Measurements from ENCODE around the gene VWF.
A peak's percentile ranks its signal among the peaks of the same experiment; 100 is the strongest.

Gene VWF

DNA sequence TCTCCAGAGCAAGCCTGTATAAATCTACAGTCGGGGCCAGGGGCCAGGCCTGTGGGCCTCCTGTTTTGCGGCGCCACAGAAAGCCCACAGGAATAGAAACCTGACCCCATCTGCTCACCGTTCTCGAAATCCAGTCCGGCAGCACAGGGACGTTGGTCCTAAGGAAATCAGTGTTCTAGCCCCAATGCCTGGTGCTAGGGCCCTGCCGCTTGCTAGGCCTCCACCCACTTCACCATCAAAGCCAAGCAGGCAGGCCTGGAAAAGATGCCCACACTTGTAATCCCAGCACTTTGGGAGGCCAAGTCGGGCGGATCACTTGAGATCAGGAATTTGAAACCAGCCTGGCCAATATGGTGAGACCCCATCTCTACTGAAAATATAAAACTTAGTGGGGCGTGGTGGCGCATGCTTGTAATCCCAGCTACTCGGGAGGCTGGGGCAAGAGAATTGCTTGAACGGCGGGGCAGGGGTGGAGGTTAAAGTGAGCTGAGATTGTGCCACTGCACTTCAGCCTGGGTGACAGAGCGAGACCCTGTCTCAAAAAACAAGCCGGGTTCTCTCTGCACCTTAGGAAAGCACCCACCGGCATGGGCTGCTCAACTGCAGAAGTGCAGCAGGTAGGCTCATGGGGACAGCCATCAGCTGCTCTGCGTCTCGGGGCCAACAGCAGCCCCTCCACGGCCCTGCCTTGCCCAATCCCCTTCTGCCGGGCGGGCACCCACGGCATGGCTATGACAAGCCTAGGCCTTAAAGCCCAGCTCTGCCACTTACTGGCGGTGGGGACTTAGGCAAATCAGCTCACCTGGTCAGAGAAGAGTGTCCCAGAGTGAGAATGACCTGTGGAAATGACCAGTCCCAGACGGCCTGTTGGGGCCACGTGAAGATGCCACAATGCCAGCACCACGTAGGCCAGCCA is 47.4 kb downstream of the VWF start:
- no peak for DNase-seq (ENCODE audit: low read depth)

DNA sequence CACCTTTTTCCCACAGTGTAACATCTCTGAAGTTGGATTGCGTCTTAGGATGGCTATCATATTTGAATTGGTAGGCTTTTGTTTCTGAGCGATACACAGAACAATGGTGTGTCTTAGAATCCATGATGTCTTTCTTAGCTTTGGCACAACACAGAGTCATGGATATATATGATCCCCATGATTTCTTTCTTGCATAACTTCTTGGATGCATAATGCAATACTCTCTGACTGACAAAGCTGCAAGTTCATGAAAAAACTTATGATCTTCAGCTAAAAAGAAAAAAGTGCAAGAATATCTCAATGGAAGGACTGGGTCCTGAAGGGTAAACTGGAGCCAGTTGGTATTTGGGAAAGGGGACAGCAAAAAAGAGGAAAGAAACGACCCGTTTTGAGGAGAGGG is 48.1 kb downstream of the VWF start:
- DNase-seq (ENCODE audit: low read depth) = no peak

DNA sequence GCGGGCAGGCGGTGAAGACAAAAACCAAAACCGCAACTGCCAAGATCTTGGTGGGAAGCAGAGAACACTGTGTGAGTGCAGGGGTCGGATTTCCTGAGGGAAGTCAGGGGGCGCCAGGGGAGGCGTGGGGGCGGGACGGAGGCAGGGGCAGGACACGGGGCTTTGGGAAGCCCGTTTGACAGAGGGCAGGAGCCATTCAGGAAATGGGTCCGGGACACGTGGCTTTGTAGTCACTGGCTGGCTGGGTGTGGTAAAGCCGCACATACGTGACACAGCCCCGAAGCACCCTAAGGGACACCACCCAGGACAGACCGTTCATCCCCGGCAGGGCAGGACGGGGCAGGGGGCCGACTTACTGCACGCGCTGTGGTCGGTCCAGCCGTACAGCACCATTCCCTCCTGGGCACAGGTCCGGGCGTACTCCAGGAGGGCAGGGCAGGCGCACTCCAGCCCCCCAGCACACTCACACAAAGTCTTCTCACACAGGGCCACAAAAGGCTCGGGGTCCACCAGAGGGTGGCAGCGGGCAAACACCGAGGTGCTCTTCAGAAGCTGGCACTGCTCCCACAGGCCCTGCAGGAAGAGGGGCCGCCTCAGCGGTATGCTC is 49.4 kb downstream of the VWF start:
- no peak for DNase-seq (ENCODE audit: low read depth)

DNA sequence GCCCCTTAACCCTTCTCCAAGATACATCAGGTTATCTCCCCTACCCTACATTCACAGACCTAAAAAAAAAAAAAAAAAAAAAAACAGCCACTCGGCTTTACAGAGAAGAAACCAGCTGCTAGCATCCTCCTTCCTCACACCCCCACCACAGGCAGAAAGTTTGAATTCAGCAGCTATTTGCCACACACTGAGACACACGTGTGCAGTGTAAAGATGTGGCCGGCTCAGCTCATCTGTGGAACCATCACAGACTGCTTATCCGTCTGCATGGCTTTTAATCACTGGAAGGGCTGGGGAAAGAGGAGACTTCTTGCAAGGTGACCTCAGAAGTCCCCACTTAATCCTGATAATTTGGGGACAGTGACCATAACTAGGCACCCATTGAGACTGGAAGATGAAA is 50.0 kb downstream of the VWF start:
- DNase-seq (ENCODE audit: low read depth) = no peak

DNA sequence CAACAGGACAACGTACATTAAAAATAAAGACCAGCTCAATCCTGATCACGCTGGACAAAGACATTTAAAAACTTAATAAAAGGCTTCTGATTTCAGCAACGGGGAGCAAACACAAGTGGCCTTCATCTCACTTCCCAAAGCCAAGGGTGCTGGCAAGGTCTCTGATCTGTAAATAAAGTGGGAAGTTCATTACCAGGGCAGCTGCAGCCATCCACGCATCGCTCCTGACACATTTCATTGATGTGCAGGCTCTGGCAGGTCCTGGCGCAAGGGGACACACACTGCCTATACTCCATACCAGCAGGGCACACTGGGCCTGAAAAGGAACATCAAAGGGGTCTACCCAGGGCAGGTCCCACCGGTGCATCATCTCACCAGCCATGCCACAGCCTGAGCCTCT is 51.0 kb downstream of the VWF start:
- DNase-seq (ENCODE audit: low read depth) = no peak

DNA sequence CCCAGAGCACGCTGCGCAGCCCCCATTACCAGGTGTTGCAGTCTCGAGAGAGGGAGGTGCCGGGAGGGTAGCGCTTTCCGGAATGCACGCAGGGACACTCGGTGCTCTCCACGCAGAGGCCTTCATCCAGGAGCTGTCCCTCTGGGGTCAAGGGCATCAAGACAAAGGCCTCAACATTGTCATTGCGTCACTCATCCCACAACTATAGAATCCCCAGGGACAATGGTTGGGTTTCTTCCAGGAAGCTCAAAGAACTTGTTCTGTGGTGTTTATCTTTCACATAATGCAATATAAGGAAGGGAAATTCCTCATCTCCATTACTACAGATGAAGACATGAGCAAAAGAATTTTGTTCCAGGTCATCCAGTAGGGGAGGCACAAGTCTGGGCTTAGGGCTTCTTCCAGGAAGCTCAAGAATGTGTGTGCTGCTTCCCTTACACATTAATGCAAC is 52.1 kb downstream of the VWF start:
- DNase-seq (ENCODE audit: low read depth) = no peak

DNA sequence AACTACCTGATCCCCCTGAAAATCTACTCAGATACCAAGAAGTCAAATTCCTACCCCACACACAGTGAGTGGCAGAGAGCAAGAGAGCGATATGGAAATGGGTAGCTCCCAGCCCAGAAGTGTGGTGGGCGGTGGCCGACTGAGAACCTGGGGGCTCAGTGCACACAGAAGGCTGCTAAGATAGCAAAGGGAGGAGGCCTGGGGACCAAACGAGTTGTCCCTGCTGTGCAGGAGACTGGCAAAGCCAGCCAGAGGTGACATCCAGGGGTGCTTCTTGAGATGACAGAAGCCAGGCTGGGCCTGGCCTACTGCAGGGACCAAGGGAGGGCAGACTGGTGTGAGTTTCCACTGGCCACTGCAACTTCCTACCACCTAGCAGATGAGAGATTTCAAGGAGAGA is 52.9 kb downstream of the VWF start:
- no peak for DNase-seq (ENCODE audit: low read depth)

DNA sequence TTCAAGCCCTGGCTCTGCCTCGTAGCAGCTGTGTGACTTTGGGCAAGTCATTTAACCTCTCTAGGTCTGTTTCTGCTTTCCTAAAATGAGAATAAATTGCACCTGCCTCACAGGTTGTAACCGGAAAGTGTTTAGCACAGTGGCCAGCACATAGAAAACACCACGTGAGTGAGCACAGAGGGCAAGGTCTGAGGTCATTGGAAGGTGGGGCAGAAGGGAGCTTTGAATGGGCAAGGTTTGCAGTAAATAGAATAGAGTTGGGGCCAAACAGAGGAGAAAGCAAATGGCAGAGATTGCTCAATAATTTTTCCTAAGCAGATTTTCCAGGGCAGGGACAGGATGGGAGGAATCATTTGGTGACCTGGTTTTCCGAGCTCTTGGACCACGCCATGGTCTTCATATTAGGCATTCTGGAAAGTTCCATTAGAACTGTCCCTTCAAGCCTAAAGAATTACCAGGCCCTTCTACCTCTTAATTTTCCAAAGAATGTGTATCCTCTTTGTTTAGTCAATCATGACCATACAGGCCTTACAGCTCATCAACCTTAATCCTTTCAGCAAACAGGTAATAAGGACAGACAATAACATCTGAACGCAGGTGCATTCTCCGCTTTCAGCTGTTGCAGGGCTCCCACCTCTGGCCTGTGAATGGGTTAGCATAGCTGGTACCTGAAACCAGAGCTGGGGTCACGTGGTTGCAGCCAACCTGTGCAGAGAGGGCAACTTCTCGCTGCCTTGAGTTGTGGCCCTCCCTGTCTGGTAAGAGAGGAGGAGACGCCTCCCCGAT is 53.8 kb downstream of the VWF start:
- no peak for DNase-seq (ENCODE audit: low read depth)

DNA sequence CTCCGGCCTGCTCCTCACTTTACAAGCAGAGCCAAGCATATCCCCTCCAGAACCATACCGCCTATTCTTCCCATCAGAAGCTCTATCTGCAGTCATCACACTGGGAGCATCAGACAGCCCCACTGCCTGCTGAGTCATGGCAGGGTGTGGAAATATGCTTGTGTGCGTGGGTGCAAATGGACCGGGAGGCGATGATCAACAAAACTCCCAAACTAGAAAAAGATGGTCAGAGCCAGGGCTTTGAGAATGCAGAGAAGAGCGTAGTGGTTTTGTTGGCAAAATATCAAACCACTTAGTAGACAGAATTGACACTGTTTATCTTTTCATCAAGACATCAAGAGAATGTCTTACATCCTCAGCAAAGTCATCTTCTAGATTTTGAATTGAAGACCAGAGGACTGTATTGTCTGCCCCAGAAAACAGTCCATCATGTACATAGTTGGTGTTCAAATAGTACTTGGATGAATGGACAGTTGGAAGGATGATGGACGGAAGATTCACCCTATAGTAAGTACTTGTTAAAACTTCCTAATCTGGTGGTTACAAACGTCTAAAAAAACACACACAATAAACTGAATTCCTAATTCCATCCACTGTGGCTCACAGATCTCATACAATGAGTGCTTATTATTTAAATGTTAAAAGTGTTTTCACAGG is 54.9 kb downstream of the VWF start:
- peak; percentile 89 for DNase-seq (ENCODE audit: low read depth)

DNA sequence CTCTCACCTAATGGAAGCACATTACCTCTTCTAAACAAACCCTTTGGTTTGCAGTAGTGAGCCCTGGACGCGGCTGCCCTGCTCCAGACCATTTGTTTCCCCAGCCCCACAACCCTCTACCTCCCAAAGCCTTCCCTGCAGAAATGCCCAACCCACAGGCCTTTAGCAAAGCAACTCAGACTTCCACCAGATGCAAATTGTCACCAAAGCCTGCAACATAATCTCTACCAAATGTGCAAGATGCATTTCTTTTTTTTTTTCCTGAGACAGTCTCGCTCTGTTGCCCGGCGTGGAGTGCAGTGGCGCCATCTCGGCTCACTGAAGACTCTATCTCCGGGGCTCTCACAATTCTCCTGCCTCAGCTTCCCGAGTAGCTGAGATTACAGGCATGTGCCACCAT is 56.2 kb downstream of the VWF start:
- DNase-seq (ENCODE audit: low read depth) = no peak

DNA sequence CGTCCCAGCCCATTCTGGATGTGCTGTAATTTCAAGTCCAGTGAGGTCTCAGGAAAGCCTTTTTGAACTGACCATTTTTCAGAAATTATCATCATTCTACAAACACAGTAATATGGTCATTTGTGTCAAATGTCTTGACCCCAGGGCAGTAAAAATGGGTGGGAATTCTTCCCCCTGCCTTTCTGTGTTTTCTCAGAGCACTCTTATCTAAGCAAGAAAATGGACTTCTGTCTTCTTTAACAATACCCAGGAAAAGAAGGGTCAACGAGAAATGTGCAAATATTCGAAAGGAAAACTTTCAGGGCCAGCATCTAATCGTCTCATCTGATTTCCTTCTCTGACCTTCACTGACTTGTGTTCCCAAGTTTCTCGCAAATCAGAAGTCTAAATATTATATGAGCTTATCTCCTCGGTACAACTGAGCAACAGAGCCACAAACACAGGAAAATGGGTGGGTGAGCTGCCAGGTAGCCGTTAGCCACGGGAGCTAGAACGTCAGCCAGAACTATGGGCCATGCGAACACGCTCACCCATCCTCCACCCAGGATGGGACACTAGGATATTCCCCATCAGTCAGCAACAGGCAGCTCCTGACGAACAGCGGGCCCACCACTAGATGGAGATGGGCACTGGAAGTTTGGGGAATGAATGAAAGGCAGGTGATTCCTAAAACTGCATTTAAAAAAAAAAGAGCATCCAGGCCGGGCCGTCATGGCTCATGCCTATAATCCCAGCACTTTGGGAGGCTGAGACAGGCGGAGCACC is 57.1 kb downstream of the VWF start:
- no peak for DNase-seq (ENCODE audit: low read depth)

DNA sequence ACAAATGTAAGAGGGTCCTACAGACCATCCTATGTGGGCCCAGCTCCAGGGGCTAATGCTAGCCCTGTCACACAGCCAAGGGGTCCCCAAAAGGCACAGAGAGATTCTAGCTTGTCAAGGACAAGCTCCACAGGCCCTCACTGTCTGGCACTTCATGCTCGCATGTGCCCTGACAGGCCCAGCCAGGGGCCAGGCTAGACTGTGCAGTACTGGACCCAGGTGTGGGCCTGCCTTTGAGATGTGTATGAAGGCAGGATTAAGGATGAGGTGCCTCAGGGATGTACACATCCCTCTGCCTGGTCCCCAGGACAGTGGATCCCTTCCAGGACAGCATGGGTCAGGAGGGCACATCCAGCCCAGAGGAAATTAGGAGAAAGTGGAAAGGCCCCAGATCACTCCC is 57.8 kb downstream of the VWF start:
- no peak for DNase-seq (ENCODE audit: low read depth)

DNA sequence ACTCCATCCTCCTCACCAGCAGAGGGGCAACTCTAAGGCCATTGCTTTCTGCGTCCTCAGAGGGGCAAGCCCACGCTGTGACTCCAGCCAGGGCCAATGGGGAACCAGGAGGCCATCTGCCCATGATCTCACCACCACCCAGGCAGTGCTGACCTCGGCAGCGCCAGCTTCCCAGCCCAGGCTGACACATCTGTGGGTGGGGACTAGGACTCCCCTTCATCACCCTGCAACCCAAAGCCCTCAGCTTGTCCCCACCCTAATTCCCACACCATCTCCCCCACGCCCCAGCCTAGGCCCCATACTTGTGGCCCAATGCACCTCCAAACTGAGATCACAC is 58.6 kb downstream of the VWF start:
- DNase-seq (ENCODE audit: low read depth) = no peak

DNA sequence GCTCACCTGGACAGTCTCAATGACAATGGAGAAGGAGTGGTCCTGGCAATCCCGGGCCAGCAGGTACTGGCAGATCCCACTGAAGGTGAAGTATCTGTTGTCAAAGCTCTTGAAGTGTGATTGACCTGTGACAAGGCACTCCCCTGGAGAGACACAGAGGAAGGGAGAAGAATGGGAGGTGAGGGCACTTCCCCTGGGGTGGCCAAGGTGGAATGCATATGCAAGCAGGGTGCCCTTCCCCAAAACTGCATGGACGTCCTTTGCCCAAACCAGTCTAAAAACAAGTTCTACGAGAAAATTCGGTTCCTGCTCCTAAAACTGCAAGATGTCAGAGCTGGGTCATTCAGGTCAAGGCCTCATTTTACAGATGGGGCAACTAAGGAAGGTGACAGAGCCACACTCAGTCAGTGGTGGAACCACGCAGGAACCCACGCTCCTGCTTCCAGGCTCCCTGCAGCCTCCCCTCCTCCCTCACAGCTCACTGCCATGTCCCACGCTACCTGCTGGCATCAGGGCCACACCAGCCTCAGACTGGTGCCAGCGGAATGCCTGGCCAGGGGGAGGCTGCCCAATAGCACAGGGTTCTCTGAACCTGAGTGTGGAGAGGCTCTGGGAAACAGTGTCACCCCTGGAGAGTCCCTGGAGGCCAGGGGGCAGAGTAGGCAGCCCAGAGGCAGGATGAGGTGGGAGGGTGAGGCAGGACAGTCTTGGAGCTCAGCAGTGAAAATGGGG is 59.2 kb downstream of the VWF start:
- no peak for DNase-seq (ENCODE audit: low read depth)

DNA sequence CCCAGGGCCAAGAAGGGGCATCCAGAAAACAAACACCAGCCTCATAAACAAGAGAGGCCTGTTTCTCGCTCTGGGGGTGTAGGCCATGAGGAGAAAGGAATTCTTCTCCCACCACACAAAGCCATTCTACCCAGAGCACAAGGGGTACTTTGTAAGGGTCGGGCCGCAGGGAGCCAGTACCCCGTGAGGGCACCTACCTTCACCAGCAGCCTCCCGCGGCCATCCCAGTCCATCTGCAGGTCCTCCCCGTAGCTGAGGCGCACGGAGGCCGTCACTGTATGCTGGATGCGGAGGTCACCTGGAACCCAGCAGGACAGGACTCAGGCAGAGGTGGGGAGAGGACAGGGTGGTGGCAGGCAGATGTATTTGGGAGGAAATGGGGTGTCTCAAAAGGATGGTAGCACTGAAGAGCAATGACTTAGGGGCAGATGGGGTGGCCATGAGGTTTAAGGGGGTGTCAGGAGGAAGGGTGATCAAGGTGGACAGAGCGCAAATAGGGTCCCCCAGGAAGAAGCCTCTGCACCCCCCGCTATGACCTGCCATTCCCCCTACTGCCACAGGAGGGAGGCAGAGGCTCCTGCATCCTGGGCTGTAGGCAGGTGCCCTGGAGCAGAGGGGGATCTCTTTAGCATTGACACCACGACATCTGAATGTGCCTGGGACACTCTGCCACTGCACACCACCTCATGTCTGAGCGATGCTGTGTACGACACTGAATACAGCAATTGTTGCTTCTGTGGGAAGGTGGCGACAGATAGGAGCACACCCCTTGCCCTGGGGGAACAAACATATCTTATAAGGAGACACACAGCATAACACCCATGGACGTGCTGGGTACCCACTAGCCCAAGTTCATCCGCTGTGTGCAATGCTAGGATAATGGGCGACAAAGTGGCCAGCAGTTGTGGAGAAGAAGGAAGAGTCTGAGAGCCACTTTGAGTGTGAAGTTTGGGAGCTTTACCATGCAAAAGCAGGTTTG is 61.4 kb downstream of the VWF start:
- no peak for DNase-seq (ENCODE audit: low read depth)

DNA sequence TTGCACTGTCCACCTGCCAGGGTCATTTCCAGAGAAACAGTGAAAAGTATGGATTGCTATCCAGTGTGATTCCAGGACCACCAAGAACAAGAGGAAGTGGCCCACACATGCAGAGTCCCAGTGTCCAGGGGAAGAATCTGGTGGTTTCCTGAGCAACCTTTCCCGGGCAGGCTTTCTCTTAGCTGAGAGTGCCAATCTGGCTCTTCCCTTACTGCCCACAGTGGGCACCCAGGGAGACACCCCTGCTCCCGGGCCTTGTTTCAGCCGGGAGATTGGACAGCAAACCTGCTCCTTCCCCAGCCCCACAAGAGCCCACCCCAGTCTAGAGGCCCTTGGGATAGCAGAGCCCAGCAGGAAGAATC is 62.1 kb downstream of the VWF start:
- no peak for DNase-seq (ENCODE audit: low read depth)

DNA sequence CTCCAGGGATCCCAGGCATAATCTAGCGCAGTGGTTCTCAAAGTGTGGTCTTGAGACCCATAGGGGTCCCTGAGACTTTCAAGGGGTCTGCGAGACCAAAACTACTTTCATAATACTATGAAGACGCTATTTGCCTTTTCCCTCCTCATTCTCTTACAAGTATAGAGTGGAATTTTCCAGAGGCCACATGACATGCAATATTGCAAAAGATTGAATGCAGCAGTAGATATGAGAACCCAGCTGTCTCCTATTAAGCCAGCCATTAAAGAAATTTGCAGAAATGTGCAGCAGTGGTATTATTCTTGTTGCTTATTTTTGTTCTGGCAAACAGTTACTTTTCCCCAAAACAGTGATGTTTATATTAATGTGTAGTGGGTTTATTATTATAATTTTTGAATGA is 62.8 kb downstream of the VWF start:
- DNase-seq (ENCODE audit: low read depth) = no peak

DNA sequence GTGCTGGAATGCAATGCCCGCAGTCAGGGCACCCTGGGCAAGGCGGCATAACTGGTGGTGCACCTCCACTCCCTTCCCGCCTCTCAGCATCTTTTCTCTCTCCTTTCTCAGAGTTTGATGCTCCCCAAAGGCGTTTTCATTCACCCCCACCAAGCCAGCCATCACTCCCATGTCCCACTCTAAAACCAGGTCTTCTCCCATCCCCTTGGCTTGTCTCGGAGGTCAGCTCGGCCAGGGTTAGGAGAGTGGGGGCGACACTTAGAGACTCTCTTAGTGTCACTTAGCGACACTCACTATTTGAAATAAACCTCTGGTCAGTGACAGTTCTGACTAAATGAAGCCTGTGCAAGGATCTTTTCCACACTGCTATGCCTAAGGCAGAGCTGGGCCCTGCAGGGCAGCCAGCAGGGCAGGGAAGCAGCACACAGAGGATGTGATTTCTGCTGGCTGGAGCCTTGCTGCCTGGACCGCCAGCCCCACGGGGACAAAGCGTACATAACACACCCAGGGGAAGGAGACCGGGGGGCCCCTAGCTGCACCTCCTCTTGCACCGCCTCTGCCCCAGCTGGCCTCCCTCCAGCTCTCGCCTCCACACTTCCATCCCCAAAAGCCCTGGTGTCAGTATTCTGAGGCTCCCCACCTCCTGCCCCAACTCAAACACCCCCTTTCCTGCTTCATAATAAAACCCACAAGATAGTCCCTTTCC is 64.5 kb downstream of the VWF start:
- DNase-seq (ENCODE audit: low read depth) = no peak

DNA sequence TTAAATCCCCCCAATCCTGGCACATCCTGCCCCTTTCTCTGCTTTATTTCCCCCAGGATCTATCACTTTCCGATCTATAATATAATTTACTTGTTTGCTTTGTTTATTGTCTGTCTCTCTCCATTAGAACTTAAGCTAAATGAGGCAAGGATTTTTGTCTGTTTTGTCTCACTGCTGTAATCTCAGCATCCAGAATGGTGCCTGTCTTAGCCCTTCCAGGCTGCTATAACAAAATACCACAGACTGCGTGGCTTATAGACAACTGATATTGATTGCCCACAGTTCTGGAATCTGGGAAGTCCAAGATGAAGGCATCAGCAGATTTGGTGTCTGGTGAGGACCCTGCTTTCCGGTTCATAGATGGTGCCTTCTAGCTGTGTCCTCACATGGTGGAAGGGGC is 65.2 kb downstream of the VWF start:
- DNase-seq (ENCODE audit: low read depth) = no peak

Measured in GM04503 (cell line).